Measurements from ENCODE around the gene CUX1. TPM values are rescaled to one million over a fixed set of nuclear protein-coding genes. Genes with fewer than 3 reads are reported as not detected.

CUX1 gene
- total RNA-seq, 4 donors from 2014 or later: 40.8 to 62.1 (median 43.8) TPM

- intact Hi-C loops (cut with DNase I; ENCODE audit: low total_unique reads): no loop called here
Observed at GRCh38 chr7:101869026-101869900, 51.8 kb downstream of the CUX1 start.

GRCh38 chr7:101869901-101870290, 52.5 kb downstream of the CUX1 start:
- TF ChIP-seq CTCF (IDR thresholded peaks at IDR 0.05) (no peak), POLR2A (IDR thresholded peaks at IDR 0.05) (no peak)
- no peak for DNase-seq (ENCODE audit: low spot score in 2 of 2)
- H3K4me3 ChIP-seq (ENCODE audit: low read depth, poor library complexity, severe bottlenecking): no peak overlapping the region
- WGBS, 2 donors: 83 to 89% methylated on average over 7 of the region's 7 CpGs
- intact Hi-C loops (cut with DNase I; ENCODE audit: low total_unique reads): no loop called here

More at GRCh38 chr7:101869026-101869900, 51.8 kb downstream of the CUX1 start:
- TF ChIP-seq CTCF (IDR thresholded peaks at IDR 0.05) (no peak), POLR2A (IDR thresholded peaks at IDR 0.05) (no peak)
- no peak for DNase-seq (ENCODE audit: low spot score in 2 of 2)
- H3K4me3 ChIP-seq (ENCODE audit: low read depth, poor library complexity, severe bottlenecking): no peak overlapping the region
- WGBS, 2 donors: 79 to 86% methylated on average over 37 to 38 of the region's 38 CpGs

GRCh38 chr7:101870361-101871062, 53.1 kb downstream of the CUX1 start:
- no peak for DNase-seq (ENCODE audit: low spot score in 2 of 2)
- TF ChIP-seq CTCF (IDR thresholded peaks at IDR 0.05) (no peak), POLR2A (IDR thresholded peaks at IDR 0.05) (no peak)
- H3K4me3 ChIP-seq (ENCODE audit: low read depth, poor library complexity, severe bottlenecking): no peak overlapping the region
- intact Hi-C loops (cut with DNase I; ENCODE audit: low total_unique reads): no loop called here
- 49 to 57% methylated on average over 12 of the region's 12 CpGs for WGBS, 2 donors

- intact Hi-C loops (cut with DNase I; ENCODE audit: low total_unique reads): no loop called here
- WGBS, 2 donors: 93 to 94% methylated on average over 9 of the region's 9 CpGs
Observed at GRCh38 chr7:101871351-101871750, 53.9 kb downstream of the CUX1 start.

GRCh38 chr7:101874028-101874427, 56.6 kb downstream of the CUX1 start:
- intact Hi-C loops (cut with DNase I; ENCODE audit: low total_unique reads): no loop called here
- H3K4me3 ChIP-seq (ENCODE audit: low read depth, poor library complexity, severe bottlenecking): no peak overlapping the region
- WGBS, 2 donors: 69 to 82% methylated on average over 5 of the region's 5 CpGs
- DNase-seq (ENCODE audit: low spot score in 2 of 2): no peak
- TF ChIP-seq CTCF (IDR thresholded peaks at IDR 0.05): no peak
- no peak for TF ChIP-seq POLR2A (IDR thresholded peaks at IDR 0.05)

More at GRCh38 chr7:101871351-101871750, 53.9 kb downstream of the CUX1 start:
- TF ChIP-seq POLR2A (IDR thresholded peaks at IDR 0.05): no peak
- no peak for TF ChIP-seq CTCF (IDR thresholded peaks at IDR 0.05)
- H3K4me3 ChIP-seq (ENCODE audit: low read depth, poor library complexity, severe bottlenecking): no peak overlapping the region
- DNase-seq (ENCODE audit: low spot score in 2 of 2): no peak

All from lower leg skin (tissue), 4 donors.